HEK293T (cell line): Measurements from ENCODE around the gene WWC2.

Experiments
- ARNT ChIP-seq: fragments of 450-650 bp; IDR thresholded peaks from 2 replicates; pipeline ENCODE4 v1.6.1; 2017; ENCODE audit warnings: mild to moderate bottlenecking
- CTBP1 ChIP-seq: fragments of 450-650 bp; IDR thresholded peaks from 2 replicates; pipeline ENCODE4 v1.6.1; 2016; ENCODE audit warnings: borderline replicate concordance
- ELF4 ChIP-seq: fragments of 450-650 bp; IDR thresholded peaks from 2 replicates; pipeline ENCODE4 v1.6.1; 2017; ENCODE audit warnings: antibody characterized with exemption
- FOXA1 ChIP-seq: fragments of 450-650 bp; IDR thresholded peaks from 2 replicates; pipeline ENCODE4 v1.6.1; 2016; ENCODE audit warnings: mild to moderate bottlenecking
- FOXK2 ChIP-seq: fragments of 450-650 bp; IDR thresholded peaks from 2 replicates; pipeline ENCODE4 v1.6.1; 2016; ENCODE audit warnings: mild to moderate bottlenecking
- FOXM1 ChIP-seq: fragments of 450-650 bp; IDR thresholded peaks from 2 replicates; pipeline ENCODE4 v1.6.1; 2017; ENCODE audit warnings: mild to moderate bottlenecking, borderline replicate concordance
- HDGF ChIP-seq: fragments of 450-650 bp; IDR thresholded peaks from 2 replicates; pipeline ENCODE4 v1.6.1; 2017; ENCODE audit warnings: antibody characterized with exemption, borderline replicate concordance
- L3MBTL2 ChIP-seq: fragments of 450-650 bp; conservative IDR thresholded peaks from 2 replicates; pipeline ENCODE4 v1.6.1; 2016; ENCODE audit warnings: mild to moderate bottlenecking
- NFRKB ChIP-seq: fragments of 450-650 bp; IDR thresholded peaks from 2 replicates; pipeline ENCODE4 v1.6.1; 2016; ENCODE audit warnings: mild to moderate bottlenecking, moderate library complexity
- SP1 ChIP-seq: fragments of 450-650 bp; IDR thresholded peaks from 2 replicates; pipeline ENCODE4 v1.6.1; 2017
- SUZ12 ChIP-seq: fragments of 450-650 bp; IDR thresholded peaks from 2 replicates; pipeline ENCODE4 v1.6.1; 2016; ENCODE audit warnings: mild to moderate bottlenecking
- TARDBP ChIP-seq: fragments of 450-650 bp; IDR thresholded peaks from 2 replicates; pipeline ENCODE4 v1.6.1; 2016
- ZNF384 ChIP-seq: fragments of 450-650 bp; IDR thresholded peaks from 2 replicates; pipeline ENCODE4 v1.6.1; 2016
- TF ChIP-seq, protein P1 (sequence below): fragments of 450-650 bp; IDR thresholded peaks from 2 replicates; pipeline ENCODE4 v1.6.1; 2016

GRCh38 chr4:183241721-183242151, 142.7 kb downstream of the WWC2 start:
- TF ChIP-seq ELF4 (no peak), HDGF (no peak), ZNF384 (no peak), FOXA1 (no peak), TARDBP (no peak), FOXM1 (no peak), NFRKB (no peak), SUZ12 (no peak), FOXK2 (no peak), SP1 (no peak), L3MBTL2 (no peak), ARNT (no peak), CTBP1 (no peak)
- TF ChIP-seq, protein P1, sequence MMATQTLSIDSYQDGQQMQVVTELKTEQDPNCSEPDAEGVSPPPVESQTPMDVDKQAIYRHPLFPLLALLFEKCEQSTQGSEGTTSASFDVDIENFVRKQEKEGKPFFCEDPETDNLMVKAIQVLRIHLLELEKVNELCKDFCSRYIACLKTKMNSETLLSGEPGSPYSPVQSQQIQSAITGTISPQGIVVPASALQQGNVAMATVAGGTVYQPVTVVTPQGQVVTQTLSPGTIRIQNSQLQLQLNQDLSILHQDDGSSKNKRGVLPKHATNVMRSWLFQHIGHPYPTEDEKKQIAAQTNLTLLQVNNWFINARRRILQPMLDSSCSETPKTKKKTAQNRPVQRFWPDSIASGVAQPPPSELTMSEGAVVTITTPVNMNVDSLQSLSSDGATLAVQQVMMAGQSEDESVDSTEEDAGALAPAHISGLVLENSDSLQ: no peak
